OCI-M2 (cell line): ENCODE measurements around the gene RAB44.
"Not testable (repeated sequence)": the region's sequence is repeated elsewhere in the genome, so short reads cannot be mapped to it uniquely, and the experiment has no call there.

Experiments used
- DNase-seq: peaks from one replicate; lab custom pipeline; 2025; ENCODE audit not compliant: unreplicated experiment; lab: John Stamatoyannopoulos, UW

The RAB44 gene, protein sequence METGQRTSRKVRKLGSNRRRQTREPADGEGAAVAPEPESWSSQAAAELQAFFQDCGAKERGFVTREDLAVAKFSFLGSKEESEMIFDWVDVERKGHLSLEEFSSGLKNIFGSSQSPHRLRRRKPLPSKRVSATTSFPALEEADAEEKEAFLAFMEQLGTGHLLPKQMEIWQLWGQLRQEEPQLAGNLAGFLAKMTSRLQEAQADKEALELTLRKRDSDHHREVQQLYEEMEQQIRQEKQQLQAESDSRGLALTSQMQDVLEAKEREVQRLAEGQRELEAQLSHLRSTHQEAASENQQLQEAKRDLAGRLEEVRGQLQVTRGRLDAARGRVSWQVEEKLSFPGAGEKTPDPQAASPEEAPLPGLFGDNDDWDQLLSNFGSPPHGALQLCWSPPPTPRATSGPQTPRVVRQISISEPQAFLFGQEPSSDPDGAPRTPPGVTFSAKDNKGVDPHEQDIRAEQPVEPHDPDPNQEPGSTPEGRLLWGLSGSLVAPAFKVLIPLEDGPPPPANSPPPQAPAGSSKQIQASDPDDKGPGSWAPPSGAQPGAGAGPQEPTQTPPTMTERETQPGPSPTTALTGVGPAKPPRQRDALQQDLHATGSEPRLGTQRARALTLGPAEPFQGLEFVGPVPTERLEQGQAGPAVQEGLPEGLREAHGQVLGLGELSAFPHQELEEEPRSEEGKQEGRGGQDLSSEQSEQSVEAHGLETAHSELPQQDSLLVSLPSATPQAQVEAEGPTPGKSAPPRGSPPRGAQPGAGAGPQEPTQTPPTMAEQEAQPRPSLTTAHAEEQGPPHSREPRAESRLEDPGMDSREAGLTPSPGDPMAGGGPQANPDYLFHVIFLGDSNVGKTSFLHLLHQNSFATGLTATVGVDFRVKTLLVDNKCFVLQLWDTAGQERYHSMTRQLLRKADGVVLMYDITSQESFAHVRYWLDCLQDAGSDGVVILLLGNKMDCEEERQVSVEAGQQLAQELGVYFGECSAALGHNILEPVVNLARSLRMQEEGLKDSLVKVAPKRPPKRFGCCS

DNA sequence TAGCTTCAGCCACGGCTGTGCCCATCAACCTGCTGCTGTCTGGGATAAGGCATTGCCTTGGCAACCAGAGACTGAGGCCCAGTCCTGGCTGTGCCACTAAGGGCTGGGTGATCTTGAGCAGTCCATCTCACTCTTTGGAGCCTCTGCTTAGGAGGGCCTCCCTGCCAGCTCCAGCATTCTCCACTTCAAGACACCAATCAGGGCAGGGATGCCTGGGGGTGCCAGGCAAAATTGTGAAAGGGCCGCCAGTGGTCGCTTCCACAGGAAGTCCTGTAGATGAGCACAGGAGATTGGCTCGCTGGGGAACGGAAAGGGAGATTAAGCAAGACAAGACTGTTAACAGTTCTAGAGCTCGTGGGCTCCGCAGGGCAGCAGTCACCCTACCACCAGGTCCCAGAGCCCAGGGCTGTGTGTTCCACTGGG is at the start of gene RAB44:
Gene RAB44 (plus strand): TSS at position 346 of the 423 bp plus-strand sequence. CDS start 6,410 bp downstream, outside the sequence.
- DNase-seq: no peak

DNA sequence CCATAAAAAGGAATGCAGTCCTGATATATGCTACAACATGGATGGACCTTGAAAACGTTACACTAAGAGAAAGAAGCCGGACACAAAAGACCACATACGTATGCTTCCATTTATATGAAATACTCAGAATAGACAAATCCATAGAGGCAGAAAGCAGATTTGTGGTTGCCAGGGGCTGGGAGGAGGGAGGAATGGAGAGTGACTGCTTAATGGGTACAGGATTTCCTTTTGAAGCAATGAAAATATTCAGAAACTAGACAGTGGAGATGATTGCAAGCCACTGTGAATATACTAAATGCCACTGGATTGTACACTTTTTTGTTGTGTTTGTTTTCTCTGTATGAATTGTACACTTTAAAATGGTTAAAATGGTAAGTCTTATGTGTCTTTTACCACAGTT is 48.5 kb upstream of the RAB44 start:
- no peak for DNase-seq

DNA sequence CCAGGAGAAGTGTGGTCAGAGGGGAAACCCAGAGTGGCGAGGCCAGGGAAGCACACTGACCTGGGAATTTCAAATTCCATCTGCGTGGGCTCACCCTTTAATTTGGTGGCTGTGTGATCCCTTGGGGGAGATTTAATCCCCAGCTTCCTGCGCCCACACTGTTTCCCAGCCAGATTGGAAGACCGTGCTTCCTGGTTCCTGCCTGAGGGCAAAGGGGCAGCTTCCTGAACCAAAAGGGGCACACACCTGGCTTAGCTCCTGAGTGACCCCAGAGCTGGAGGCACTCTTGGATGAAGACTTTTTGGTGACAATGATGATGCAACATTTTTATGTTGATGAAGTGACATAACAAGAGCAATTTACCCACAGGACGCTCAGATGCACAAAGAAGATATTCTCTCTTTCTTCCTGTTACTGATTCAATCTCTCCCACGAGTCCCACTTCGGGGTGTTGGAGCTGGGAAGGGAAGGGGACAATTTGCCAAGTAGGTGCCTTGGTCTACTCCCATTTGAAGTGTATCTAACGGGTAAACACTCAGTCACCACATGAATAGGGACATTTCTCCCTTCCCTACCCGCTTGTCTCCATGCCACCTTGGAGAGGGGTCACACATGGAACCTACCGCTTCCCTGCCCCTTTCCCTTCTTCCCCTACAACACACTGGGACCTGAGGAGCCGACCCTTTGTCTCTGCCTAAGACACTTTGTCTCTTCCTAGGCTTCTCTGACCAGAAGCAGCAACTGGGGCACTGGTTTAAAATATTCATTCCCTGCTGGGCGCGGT is 47.7 kb upstream of the RAB44 start:
- no peak for DNase-seq

DNA sequence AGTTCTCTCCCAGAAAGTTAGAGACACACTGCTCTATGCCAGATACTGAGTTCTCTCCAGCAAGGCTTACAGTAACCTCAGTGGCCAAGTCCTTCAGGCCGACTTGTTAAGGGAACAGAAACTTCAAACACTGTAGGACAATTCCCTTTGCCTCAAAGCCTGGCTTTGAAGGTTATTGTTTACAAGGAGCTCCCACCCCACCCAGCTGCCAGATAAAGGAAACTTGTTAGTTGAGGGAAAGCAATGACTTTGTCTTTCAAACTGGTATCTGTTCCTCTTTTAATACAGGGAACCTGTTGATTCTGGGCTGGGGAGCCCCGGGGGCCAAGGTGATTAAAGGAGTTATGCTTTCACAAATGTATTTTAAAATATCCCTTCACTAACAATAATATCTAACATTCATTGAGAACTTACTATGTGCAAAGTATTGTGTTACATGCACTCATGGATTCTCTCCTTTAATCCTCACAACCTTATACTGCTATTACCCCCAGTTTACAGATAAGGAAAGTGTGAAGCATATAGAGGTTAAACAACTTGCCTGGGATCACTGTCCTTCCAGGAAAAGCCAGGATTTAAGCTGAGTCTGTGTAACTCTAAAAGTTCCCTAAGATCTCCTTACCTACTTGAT is 46.7 kb upstream of the RAB44 start:
- DNase-seq: no peak

DNA sequence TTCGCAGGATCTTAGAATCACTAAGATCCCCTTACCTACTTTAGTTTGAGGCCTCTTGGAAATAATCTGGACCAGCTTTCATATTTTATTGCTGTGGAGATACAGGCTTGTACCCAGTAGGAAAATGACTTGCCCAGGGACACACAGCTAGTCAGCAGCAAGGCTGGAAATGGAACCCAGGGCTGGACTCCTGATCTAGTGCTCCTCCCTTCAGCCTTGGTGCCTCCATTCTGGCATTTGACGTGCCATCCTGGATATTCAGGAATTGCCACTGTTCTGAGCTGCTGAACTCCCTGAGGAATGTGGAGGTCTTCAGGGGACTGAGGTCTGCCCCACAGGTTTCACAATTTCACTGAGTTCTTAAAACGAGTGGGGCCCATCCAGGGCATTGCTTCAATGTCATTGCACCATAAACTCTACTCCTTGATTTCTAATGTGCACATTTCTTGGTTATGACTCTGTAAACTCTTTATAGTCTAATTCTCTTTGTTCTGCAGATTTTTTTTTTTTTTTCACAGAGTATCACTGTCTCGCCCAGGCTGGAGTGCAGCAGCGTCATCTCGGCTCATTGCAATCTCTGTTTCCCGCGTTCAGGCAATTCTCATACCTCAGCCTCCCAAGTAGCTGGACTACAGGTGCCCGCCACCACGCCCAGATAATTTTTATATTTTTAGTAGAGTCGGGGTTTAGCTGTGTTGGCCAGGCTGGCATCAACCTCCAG is 45.8 kb upstream of the RAB44 start:
- DNase-seq: no peak

DNA sequence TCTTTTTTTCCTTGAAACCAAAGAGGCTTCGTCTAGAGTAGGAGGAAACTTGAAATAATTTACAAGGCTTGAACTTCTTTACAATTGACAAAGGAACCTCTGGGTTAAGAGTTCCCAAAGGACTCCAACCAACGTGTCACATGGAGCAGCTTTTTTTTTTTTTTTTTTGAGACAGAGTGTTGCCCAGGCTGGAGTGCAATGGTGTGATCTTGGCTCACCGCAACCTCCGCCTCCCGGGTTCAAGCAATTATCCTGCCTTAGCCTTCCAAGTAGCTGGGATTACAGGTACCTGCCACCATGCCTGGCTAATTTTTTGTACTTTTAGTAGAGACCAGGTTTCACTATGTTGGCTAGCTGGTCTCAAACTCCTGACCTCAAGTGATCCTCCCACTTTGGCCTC is 43.2 kb upstream of the RAB44 start:
- DNase-seq: not testable (repeated sequence)

DNA sequence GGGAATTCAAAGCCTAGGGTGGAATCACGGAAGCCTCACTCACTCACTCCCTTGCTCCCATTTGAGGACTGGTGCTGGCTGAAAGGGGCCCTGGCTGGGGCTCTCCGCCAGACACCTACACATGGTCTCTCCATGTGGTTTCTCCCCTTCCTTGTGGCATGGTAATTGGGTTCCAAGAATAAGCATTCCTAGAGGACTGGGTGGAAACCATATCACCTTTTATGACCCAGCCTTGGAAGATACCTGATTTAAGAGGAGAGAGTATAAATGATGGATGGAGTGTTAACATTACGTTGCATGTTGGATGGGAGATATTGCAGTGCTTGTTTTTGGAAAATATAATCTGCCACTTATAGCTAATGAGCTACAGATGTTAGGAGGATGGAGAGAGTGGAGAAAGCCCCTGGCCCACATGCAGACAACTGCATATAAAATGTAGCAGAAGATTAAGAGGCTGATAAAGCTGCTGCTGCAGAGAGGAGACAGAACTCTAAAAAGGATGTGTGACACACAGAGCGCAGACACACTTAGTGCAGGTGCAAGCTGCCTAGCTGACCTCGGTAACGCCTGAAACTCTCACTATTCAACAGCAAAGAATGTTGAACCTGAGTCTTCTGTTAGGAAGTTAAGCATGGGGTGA is 42.4 kb upstream of the RAB44 start:
- no peak for DNase-seq

DNA sequence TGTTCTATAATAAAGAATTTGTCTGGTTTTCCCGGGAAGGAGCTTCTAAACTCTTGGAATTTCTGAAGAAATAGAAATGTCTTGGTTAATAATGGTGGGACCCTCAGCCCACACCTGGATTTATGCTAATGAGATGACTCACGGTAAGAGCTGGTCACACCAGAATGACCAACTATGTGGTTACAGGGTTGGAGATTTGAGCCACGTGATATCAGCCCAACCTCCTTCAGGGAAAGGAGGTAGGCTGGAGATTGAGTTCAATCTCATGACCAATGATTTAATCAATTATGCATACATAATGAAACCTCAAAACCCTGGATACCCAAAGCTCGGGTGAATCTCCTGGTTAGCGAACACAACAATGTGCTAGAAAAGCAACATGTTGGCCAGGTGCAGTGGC is 41.2 kb upstream of the RAB44 start:
- no peak for DNase-seq

DNA sequence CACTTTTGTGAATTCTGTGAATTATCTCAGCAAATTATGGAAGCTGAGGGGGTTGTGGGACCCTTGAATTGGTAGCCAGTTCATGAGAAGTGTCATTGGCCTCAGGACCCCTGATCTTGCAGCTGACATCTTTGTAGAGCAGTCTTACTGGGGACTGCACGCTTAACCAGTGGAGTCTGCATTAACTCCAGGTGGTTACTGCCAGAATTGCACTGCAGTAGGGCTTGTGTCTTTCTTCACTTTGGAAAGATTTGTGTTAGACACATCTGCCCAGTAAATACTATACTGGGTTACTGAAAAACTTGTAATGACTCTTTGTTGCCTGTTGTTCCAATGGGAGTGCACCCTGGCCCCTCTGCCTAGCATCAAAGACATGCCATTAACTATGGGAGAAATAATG is 40.4 kb upstream of the RAB44 start:
- no peak for DNase-seq

DNA sequence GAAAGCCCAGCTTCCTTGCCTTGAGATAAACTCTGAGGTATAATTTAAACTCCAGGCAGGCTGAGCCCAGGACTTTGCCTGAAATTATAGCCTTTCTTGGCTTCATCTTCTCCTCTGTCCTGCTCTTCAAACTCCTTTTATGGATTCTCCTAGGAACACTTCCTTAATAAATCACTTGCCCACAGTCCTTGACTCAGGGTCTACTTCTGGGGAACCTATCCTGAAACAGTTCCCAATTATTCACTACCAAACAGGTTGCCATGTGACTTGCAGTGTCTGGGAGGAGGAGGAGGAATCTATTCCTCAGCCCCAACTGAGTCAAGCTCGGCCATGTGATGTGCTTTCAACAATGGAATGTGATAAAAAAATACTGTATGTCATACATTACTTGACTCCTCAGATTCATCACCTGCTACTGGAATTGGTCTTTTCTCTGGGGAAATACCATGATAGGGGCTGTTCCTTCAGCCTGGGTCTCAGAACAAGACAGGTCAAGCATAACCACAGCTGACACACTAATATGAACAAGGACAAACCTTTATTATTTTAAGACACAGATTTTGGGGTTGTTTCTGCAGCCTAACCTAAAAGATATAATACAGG is 39.6 kb upstream of the RAB44 start:
- DNase-seq: no peak

DNA sequence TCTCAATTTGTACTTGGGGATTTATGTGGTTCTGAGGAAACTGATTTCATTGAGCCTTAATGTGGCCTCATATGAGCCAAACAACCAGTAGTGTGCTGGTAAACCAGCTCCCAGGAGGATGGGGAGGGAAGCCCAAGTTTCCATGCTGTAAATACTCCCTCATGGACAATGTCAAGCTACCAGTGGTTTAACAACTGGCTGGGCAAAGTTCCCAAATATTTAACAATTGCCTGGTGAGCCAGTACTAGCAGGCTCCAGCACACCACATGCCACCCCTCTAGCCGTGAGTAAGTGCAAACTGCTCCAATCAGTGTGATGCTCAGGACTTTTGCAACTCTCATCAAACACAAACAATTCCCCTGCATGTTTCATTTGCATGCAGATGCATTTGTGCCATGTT is 38.4 kb upstream of the RAB44 start:
- DNase-seq: no peak

DNA sequence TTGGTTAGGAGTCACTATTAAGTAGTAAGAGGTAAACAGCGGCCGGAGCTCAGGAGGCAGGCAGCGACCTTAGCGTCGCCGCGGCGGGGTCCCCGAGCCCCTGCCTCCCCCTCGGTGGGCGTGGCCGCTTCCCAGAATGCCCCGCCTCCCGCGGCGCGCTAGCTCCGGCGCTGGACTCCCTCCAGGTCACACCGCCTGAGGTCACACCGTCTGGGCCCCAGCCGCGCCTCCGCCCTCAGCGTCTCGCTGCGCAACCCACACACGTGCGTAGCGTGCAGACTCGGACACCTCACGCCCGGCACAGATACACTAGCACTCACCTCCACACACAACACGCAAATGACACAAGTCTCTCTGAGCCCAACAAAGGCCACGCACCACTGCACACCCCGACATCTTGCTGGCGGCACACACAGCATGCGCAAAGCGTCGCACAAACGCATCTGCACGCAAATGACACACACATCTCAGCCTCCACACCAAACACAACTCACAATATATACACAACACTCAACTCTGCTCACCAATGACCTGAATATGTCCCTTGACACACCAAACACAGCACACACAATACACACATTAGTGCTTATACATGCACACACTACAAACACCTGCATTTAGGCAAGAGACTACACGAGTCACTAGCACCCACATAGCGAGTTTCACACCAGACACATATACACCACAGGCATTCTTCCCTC is 36.7 kb upstream of the RAB44 start:
- DNase-seq: no peak

DNA sequence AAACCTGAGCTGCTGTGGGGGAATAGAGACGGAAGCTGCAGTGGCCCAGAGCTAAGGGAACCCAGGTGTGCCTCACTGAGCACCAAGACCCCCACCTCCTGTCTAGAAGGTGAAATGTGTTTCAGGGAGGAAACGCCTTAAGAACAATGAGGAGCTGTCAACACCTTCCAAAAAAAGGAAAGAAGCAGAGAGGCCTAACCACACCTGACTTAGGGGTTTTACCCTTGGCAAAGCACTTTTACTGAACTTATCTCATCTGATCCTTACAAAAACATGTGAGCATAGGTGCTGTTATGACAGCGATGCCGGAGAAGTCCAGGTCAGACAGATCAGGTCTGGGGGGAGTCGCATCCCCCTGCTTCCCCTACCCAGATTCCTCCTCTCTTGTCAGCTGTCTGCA is 35.2 kb upstream of the RAB44 start:
- DNase-seq: no peak

DNA sequence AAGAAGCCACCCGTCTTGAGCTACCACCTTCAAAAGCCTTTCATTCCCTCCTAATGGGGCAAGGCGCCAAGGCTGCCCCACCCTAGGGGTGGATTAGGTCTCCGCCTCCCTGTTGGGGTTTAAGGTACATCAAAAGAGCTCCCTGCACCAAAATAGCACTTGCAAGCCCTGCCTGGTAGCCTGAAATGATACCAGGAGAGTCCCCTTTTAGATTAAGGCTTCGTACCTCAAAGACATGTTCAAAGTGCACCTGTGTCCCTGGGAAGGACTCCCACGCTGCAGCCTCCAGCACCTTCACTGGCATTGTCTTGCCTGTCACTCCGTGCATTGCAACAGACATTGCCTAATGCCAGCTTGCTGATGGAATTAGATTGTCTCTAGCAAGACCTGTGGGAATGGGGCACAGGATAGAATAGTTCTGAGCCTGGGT is 34.8 kb upstream of the RAB44 start:
- DNase-seq: no peak

DNA sequence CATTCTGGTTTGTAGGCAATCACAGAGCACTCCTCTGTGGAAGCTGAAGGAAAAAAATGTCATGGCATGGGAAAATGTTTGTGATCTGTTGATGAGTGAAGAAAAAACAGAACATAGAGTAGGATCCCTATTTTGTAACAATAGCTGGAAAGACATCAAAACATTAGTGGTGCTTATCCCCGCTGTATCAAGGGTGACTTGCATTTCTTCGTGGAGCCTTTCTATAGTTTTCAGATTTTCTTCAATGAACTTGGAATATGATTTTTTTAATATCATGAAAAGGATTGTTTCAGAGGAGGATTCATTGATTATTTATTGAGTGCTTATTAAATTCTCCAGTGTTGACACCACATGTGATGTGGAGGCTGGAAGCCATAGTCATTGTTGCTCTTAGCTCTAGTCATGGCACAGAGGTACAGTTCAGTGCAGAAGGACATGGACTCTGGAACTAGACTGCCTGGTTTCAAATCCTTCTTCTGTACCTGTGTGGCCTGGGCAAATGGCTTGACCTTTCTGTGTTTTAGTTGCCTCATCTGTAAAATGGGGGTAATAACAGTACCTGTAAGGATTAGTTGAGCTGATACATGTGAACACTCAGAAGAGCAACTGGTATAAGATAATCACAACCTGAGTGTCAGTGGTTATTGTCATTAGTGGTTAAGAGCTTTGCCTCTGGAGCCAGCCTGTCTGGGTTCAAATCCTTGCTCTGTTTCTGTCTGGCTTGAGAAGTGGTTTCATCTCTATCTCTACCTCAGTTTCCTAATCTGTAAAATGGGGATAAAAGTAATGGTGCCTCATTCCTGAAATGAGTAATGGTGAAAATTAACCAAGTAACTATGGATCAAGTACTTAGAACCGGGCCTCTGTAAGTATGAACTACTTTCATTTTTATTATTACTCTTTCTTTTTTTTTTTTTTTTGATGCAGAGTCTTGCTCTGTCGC is 33.9 kb upstream of the RAB44 start:
- no peak for DNase-seq

DNA sequence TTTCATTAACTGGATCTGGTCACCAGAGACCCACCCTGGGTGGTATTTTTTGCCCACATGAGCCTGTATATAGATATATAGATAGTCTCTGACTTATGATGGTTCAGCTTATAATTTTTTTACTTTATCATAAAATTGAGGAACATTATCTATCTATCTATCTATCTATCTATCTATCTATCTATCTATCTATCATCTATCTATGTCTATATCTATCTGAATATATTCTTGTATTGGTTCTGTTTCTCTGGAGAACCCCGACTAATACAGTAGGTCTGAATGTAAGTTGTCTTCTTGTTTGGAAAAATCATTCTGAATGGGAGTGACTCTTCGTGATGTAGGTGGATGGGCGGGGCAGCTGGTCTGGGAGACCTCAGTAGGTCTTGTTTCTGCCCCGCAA is 32.4 kb upstream of the RAB44 start:
- no peak for DNase-seq

DNA sequence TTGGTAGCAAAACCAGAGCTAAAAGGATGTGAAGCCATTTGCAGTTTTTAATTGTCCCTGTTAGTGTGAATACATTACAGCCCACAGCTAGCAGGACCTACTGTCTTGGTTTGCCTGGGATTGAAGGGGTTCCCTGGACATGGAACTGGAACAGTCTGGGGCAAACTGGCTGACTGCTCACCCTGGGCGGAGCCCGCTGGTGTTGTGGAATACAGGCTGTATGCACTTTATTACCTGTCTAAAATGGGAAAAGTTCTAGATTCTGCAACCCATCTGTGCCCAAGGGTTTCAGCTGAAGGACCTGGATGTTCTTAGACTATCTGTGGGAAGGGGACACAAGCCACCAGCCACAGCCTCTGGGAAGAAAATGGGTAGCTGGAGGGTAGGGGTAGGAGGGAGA is 31.3 kb upstream of the RAB44 start:
- DNase-seq: no peak
